CD4-positive, alpha-beta T cell treated with Interleukin-1 beta for 1 hour (primary cell): Measurements from ENCODE around the gene MARCKS.
"Not testable (repeated sequence)": the region's sequence is repeated elsewhere in the genome, so short reads cannot be mapped to it uniquely, and the experiment has no call there.

Experiments used
- DNase-seq, 2 donors: peaks; one replicate each; pipeline ENCODE4 v3.0.0-alpha.2; 2020 to 2022

Gene MARCKS

DNA sequence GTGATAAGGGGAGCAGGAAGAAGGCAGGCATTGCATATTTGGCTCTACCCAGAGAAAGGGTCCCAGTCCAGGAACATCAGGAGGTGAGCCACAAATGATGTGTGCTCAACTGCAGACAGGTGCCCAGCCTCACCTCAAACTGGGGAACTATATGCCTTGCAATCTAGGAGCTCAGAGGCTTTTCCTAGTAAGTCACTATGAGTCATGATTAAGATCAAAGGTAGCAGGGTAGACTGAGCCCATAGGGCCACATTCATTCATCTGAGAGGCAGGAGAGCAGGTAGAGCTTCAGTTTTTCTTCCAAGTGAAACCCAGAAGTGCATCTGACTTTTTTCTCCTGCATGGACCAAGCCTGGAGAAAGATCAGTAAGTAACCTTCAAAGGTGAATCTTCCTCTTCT is 31.3 kb downstream of the MARCKS start:
- no peak for DNase-seq

DNA sequence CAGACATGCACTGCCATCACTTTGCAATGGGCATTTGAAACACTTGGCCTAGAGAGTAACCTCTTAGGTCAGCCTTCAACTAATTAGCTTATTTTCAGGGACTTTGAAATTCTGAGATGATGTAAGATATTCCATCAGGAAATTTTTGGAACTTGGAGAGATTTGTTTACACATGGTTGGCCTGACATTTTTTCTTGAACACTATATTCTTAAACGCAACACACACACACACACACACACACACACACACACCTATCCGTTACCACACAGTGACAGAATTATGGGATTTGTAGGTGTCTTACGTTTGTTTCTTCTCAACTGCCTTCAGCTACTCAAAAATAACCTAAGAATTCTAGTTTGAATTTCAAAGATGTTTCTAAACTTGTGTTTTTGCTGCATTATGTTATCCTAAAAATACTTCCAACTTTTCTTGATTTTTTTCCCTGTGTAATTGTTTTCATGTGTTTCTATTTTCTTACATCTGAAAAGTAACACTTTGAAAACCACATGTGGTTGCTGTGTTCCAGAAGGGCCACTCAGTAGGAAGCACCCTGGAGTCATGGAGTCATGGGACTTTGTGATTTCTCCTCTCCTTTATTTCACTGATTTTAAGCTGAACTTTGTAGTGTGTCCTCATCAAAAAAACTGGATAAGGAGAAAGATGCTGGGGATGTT is 31.9 kb downstream of the MARCKS start:
- DNase-seq, result no peak

DNA sequence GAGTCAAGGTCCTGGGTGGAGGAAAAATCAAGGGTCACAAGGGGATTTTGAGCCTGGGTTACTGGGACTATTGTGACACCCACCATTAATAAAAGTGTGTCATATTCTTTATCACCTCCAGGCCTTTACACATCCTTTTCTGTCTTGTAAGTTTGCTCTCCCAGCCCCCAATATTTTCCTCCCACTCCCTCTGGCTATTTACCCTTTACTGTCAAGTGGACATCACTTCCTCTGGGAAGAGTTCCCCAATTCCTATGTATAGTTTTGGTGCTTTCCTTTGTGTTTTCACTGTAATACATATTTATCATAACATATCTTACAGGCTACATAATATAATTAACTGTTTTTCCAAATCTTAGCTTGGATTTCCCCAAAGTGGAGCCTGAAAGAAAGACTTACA is 36.3 kb downstream of the MARCKS start:
- DNase-seq, result no peak

DNA sequence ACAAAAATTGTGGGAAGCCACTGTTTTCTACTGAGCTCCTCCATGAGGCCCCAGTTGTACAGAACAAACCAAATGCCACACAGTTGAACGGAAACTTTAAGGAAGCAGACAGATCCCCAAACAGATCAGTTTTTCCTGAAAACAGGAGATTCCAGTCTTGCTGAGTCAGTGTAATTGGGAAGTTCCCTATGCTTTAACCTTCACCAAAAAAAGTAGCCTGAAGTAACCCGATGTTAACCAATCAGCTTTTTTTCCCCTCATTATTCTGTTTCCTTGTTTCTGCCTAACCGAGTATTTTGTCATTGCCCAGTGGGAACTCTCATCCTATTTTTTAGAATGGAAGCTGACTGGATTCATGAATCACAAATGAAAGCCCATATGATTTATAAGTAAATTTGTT is 36.7 kb downstream of the MARCKS start:
- no peak for DNase-seq

DNA sequence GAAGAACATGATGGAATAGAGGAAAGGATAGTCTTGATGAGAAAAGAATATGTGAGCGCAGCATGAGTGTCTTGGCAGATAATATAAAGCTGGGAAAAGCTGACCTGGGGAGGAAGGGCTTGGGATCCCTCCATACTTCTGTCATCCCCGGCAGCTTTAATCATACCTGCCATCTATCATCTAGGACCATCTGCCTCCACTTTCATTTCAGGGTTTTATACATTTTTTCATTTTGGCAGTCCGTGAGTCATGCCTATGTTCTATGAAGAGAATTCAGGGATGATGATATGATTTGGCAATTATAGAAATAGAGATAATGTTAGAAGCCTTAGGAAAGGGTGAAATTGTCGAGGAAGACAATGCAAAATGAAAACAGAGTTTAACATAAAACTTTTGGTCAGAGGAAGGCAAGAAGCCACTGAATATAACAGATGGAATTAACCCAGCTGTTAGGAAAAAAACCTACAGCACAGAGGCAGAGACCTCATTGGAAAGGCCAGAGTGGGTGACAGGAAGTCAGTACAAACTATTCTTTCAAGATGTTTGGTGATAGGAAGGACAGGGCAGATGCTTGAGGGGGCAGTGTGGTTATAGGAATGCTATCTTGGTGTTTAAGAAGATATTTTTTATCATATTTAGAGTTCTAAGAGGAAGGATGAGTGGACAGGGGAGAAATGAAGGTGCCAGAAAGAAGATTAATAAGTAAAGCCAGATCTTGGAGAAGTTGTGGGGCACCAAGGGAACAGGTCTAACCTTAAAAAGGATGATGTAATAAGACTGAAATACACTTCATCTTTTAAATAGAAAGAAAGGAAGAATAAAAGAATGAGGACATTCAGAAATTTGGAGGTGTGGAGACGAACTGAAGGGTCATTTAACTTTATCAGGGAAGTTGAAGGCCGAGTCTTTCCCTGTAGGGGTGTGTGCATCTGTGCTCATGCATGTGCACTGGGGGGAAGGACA is 37.8 kb downstream of the MARCKS start:
- no peak for DNase-seq

DNA sequence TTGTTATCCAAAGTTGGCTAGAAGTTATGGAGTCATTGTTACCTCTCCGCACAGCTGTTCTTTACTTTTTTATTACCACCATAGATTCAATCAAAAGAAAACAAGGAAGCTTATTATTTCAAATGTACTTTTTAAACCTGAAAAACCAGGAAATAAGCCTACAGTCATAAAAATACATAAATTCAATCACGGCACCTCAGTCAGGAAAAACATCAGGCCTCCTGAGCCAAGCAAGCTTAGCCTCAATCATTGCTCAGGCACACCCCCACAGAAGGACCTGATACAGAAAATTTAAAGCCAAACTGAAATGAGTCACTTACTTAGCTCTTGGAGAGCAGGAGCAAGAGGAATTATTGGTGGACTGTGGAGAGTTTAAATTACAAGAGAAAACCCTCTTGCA is 44.3 kb downstream of the MARCKS start:
- DNase-seq, result no peak

DNA sequence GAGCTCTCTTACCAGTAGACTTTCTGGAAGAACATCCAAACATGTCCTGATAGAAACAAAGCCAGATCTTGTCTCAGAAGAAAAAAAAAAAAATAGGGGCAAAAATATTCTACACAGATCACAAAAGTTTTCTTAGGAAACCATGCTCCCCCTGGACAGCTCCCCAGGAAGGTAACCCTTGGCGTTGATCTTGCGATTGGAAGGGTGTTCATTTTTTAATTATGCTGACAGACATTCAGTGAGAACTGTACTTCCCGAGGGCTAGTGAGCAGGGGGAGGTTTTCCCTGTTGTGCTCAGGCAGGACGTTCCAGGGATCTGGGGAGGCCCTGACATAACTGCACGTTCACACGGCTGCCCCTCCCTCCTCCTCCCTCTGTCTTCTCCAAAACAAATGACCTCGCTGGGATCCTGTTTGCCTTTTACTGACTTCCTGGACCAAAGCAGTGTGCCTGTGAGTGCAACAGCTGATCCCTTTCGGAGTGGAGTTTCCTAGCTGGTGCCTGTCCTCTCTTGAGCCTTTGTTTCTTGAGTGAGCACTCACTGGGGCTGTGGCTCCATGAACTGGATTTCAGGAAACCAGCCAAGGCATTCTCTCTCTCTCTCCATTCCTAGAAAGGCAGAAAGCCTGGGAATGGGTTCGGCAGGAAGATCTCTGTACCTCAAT is 46.7 kb downstream of the MARCKS start:
- DNase-seq, result no peak

DNA sequence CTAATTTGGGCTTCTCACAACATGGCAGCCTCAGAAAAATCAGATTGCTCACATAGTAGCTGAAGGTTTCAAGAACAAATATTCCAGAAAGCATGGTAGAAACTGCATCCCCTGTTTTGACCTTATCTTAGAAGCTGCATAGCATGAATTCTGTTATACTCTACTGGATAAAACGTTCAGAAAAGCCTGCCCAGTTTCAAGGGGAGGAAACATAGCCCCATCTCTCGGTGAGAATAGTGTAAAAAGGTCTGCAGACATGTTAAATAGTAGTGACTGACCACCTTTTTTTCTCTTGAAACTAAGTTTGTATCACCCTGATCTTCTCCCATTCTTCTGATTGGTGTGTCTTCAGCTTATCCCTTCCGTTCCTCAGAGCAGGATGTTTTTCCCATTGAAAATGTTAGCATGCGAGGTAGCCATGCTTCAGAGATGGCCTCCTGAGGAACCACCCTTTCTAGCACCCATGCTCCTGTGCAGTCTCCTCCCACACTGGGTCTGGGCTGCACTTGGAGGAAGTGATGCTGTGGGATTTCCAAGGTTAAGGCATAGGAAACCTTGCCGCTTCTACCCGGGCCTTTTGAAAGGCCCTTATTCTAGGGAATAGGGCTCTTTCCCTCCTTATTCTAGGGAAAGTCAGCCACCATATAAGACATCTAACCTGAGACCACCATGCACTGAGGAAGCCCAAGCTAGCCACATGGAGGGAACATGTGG is 50.1 kb downstream of the MARCKS start:
- no peak for DNase-seq

DNA sequence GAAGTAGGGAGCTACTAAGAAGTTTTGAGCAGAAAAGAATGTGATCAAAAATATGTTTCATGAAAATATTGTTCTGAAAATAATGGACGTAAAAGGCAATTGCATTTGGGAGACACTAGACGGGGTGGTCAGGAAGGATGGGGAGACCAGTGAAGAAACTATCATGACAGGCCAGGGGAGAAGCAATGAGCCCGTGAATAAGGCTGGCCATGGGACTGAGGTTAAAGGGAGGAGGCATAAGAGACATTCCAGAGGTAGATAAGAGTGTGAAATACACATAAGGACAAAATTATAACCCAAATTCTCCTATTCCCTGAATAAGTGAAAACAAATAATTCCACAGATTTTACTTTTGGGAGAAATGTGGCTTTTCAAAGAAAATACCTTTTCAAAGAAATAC is 51.7 kb downstream of the MARCKS start:
- no peak for DNase-seq

DNA sequence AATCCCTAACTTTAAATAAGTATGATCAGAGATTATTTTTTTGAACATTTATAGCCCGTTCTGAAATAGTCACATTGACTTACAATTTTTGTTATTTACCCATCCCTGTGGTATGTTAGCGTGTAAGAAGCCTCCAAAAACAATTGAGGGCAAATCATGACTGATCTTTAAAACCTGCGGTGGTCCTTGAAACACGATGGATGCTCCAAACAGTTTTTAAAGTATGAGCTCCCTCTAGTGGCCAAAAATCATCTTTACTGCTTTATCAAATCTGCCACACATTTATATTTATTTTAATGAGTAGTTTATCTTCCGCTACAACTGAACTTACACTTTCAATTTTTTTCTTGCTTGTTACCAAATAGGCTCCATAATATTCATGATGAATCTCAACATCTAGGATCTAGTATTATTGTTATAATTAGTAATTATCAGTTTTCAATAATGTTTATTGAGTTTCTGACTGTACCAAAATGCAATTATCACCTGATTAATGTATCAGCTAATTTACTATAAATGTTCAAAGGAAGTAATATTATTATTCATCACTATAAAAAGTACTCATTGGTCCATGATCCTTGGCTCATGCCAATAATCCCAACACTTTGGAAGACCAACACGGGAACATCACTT is 52.2 kb downstream of the MARCKS start:
- DNase-seq, result peak in 1 of 2 donors; percentile 54

DNA sequence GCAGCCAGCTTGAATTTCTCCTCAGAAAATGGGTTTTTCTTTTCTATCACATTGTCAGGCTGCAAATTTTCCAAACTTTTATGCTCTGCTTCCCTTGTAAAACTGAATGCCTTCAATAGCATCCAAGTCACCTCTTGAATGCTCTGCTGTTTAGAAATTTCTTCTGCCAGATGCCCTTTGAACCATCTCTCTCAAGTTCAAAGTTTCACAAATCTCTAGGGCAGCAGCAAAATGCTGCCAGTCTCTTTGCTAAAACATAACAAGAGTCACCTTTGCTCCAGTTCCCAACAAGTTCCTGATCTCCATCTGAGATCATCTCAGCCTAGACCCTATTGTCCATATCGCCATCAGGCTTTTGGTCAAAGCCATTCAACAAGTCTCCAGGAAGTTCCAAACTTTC is 53.1 kb downstream of the MARCKS start:
- DNase-seq, result not testable (repeated sequence)
